Measurements from ENCODE around the gene SLC19A1.

DNA sequence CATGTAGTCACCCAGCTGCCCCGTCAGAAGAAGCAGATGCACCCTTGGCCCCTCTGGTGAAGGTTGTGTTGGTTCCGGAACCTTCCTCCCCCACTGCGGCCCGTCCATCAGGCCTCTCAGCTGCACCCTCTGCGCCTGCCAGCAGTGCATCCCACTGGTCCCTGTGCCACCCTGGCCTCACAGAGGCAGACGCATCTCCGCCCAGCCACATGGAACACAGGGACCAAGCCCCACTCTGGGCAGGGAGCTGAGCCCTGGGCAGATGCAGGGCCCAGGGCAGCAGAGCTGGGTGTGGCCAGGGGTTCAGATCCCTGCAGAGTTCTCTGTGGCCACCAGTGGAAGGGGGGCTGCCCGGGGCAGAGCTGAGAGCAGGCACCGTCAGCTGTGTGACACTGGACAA lies 50.6 kb downstream of the SLC19A1 start:
- TF ChIP-seq, protein P1, sequence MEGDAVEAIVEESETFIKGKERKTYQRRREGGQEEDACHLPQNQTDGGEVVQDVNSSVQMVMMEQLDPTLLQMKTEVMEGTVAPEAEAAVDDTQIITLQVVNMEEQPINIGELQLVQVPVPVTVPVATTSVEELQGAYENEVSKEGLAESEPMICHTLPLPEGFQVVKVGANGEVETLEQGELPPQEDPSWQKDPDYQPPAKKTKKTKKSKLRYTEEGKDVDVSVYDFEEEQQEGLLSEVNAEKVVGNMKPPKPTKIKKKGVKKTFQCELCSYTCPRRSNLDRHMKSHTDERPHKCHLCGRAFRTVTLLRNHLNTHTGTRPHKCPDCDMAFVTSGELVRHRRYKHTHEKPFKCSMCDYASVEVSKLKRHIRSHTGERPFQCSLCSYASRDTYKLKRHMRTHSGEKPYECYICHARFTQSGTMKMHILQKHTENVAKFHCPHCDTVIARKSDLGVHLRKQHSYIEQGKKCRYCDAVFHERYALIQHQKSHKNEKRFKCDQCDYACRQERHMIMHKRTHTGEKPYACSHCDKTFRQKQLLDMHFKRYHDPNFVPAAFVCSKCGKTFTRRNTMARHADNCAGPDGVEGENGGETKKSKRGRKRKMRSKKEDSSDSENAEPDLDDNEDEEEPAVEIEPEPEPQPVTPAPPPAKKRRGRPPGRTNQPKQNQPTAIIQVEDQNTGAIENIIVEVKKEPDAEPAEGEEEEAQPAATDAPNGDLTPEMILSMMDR (IDR thresholded peaks at IDR 0.05) = no peak
- TF ChIP-seq POLR2A (IDR thresholded peaks at IDR 0.05) = no peak
- no peak for TF ChIP-seq POLR2AphosphoS5 (IDR thresholded peaks at IDR 0.05)
